Uterus (tissue), 2 donors: Measurements from ENCODE around the gene TMEM245.

Experiments
- CTCF ChIP-seq, 4 experiments: fragments of 200-600 bp in 2 of 4; fragments of 450-650 bp in 2 of 4; sonication (generic) in 2 of 4; IDR thresholded peaks; one replicate each; pipeline ENCODE4 v1.5.1; 2016 to 2019; ENCODE audit warnings: antibody characterized with exemption in 4 of 4, mild to moderate bottlenecking in 2 of 4, moderate library complexity in 1 of 4
- POLR2A ChIP-seq, 2 donors: fragments of 450-650 bp; IDR thresholded peaks; one replicate each; pipeline ENCODE4 v1.6.1; 2016; ENCODE audit warnings: antibody characterized with exemption in 2 of 2, mild to moderate bottlenecking in 1 of 2, moderate library complexity in 1 of 2

GRCh38 chr9:109156708-109157107 lies 37.0 kb upstream of the TMEM245 start:
- TF ChIP-seq CTCF (IDR thresholded peaks at IDR 0.05) (no peak), POLR2A (IDR thresholded peaks at IDR 0.05) (no peak)
